HUES6 (cell line): ENCODE results near the gene RAB29.

ENCODE experiments used
- H3K27ac ChIP-seq: 2 replicates; pipeline ENCODE4 v1.7.0; 2013; ENCODE audit warnings: low read depth, mild to moderate bottlenecking, low read length, inconsistent platforms
- H3K27me3 ChIP-seq: 2 replicates; pipeline ENCODE4 v1.6.1; 2013; ENCODE audit warnings: low read length; ENCODE audit not compliant: control insufficient read depth, insufficient read depth
- H3K36me3 ChIP-seq: 2 replicates; pipeline ENCODE4 v1.6.1; 2013; ENCODE audit warnings: low read length; ENCODE audit not compliant: control insufficient read depth, insufficient read depth
- H3K4me1 ChIP-seq: 2 replicates; pipeline ENCODE4 v1.6.1; 2013; ENCODE audit warnings: low read length; ENCODE audit not compliant: control insufficient read depth, insufficient read depth
- H3K4me3 ChIP-seq: 2 replicates; pipeline ENCODE4 v1.5.1; 2013; ENCODE audit warnings: low read depth, low read length
- H3K9ac ChIP-seq: one replicate; pipeline ENCODE4 v1.6.1; 2013; ENCODE audit warnings: mild to moderate bottlenecking, low read length
- H3K9me3 ChIP-seq: 2 replicates; pipeline ENCODE4 v1.6.1; 2013; ENCODE audit warnings: low read depth, low read length; ENCODE audit not compliant: control insufficient read depth, insufficient read depth

The RAB29 gene

GRCh38 chr1:205780335-205780734 lies 5.1 kb upstream of the RAB29 start:
- no peak overlapping the region for H3K27ac ChIP-seq
- no peak overlapping the region for H3K4me3 ChIP-seq
- H3K4me1 ChIP-seq, result no peaks in the 10 kb centered on the region
- peaks cover 10% of the 10 kb centered on the region for H3K27me3 ChIP-seq
- no peak overlapping the region for H3K9ac ChIP-seq
- no peaks in the 10 kb centered on the region for H3K36me3 ChIP-seq
- H3K9me3 ChIP-seq, result peaks cover 7% of the 10 kb centered on the region; the same call in 1 of the 2 replicates

GRCh38 chr1:205777994-205778393 lies 2.7 kb upstream of the RAB29 start:
- H3K36me3 ChIP-seq, result no peaks in the 10 kb centered on the region

GRCh38 chr1:205775717-205776056 lies 405 bp upstream of the RAB29 start:
- peaks cover 7% of the 10 kb centered on the region; the same call in 1 of the 2 replicates for H3K9me3 ChIP-seq
- H3K4me3 ChIP-seq, result peak overlapping the region; percentile 86
- peaks cover 34% of the 10 kb centered on the region for H3K27me3 ChIP-seq
- no peaks in the 10 kb centered on the region for H3K36me3 ChIP-seq
- H3K27ac ChIP-seq, result no peak overlapping the region
- H3K9ac ChIP-seq, result no peak overlapping the region
- peaks cover 3% of the 10 kb centered on the region; the same call in 1 of the 2 replicates for H3K4me1 ChIP-seq

More at GRCh38 chr1:205777994-205778393, 2.7 kb upstream of the RAB29 start:
- Histone ChIP-seq H3K4me3 (no peak overlapping the region), H3K9ac (no peak overlapping the region), H3K9me3 (peaks cover 7% of the 10 kb centered on the region; the same call in 1 of the 2 replicates), H3K27me3 (peaks cover 27% of the 10 kb centered on the region), H3K27ac (no peak overlapping the region), H3K4me1 (peaks cover 3% of the 10 kb centered on the region; the same call in 1 of the 2 replicates)

GRCh38 chr1:205774198-205775014 lies 876 bp downstream of the RAB29 start:
- H3K27ac ChIP-seq, result no peak overlapping the region
- peak overlapping the region; percentile 37 for H3K9ac ChIP-seq
- peak overlapping the region; percentile 86 for H3K4me3 ChIP-seq
- H3K9me3 ChIP-seq, result peaks cover 7% of the 10 kb centered on the region; the same call in 1 of the 2 replicates
- H3K4me1 ChIP-seq, result peaks cover 3% of the 10 kb centered on the region; the same call in 1 of the 2 replicates
- peaks cover 34% of the 10 kb centered on the region for H3K27me3 ChIP-seq
- no peaks in the 10 kb centered on the region for H3K36me3 ChIP-seq

- H3K4me1 ChIP-seq, result peaks cover 3% of the 10 kb centered on the region; the same call in 1 of the 2 replicates
- no peak overlapping the region for H3K9ac ChIP-seq
- peaks cover 34% of the 10 kb centered on the region for H3K27me3 ChIP-seq
- no peak overlapping the region for H3K4me3 ChIP-seq
- no peaks in the 10 kb centered on the region for H3K36me3 ChIP-seq
- H3K27ac ChIP-seq, result no peak overlapping the region
- peaks cover 7% of the 10 kb centered on the region; the same call in 1 of the 2 replicates for H3K9me3 ChIP-seq
These were observed 2.7 kb downstream of the RAB29 start for GRCh38 chr1:205772607-205773032.

- no peaks in the 10 kb centered on the region for H3K36me3 ChIP-seq
- peaks cover 3% of the 10 kb centered on the region; the same call in 1 of the 2 replicates for H3K4me1 ChIP-seq
- no peak overlapping the region for H3K27ac ChIP-seq
- no peak overlapping the region for H3K9ac ChIP-seq
- H3K9me3 ChIP-seq, result no peaks in the 10 kb centered on the region
- H3K27me3 ChIP-seq, result peaks cover 26% of the 10 kb centered on the region
- no peak overlapping the region for H3K4me3 ChIP-seq
These were observed 4.7 kb downstream of the RAB29 start for GRCh38 chr1:205770618-205771017.

GRCh38 chr1:205769641-205770365 lies 5.5 kb downstream of the RAB29 start:
- H3K9me3 ChIP-seq, result no peaks in the 10 kb centered on the region
- peaks cover 20% of the 10 kb centered on the region for H3K27me3 ChIP-seq
- no peak overlapping the region for H3K27ac ChIP-seq
- H3K9ac ChIP-seq, result no peak overlapping the region
- H3K4me1 ChIP-seq, result peaks cover 3% of the 10 kb centered on the region; the same call in 1 of the 2 replicates
- H3K36me3 ChIP-seq, result no peaks in the 10 kb centered on the region
- H3K4me3 ChIP-seq, result no peak overlapping the region

GRCh38 chr1:205767248-205767647 lies 8.0 kb downstream of the RAB29 start:
- H3K9me3 ChIP-seq, result no peaks in the 10 kb centered on the region
- H3K27ac ChIP-seq, result no peak overlapping the region
- H3K9ac ChIP-seq, result no peak overlapping the region
- no peaks in the 10 kb centered on the region for H3K36me3 ChIP-seq
- H3K27me3 ChIP-seq, result peaks cover 2% of the 10 kb centered on the region; the same call in 1 of the 2 replicates
- no peak overlapping the region for H3K4me3 ChIP-seq
- H3K4me1 ChIP-seq, result no peaks in the 10 kb centered on the region

GRCh38 chr1:205766570-205766969 lies 8.7 kb downstream of the RAB29 start:
- Histone ChIP-seq H3K27ac (no peak overlapping the region), H3K4me1 (no peaks in the 10 kb centered on the region), H3K27me3 (no peaks in the 10 kb centered on the region), H3K36me3 (no peaks in the 10 kb centered on the region), H3K4me3 (no peak overlapping the region), H3K9ac (no peak overlapping the region), H3K9me3 (no peaks in the 10 kb centered on the region)

- Histone ChIP-seq H3K9ac (no peak overlapping the region), H3K27ac (no peak overlapping the region), H3K4me3 (no peak overlapping the region), H3K27me3 (no peaks in the 10 kb centered on the region), H3K36me3 (no peaks in the 10 kb centered on the region), H3K4me1 (no peaks in the 10 kb centered on the region), H3K9me3 (no peaks in the 10 kb centered on the region)
These were observed 9.2 kb downstream of the RAB29 start for GRCh38 chr1:205766038-205766437.

GRCh38 chr1:205764578-205764977 lies 10.7 kb downstream of the RAB29 start:
- Histone ChIP-seq H3K9ac (no peak overlapping the region), H3K36me3 (no peaks in the 10 kb centered on the region), H3K9me3 (no peaks in the 10 kb centered on the region), H3K4me1 (no peaks in the 10 kb centered on the region), H3K27ac (no peak overlapping the region), H3K4me3 (no peak overlapping the region), H3K27me3 (no peaks in the 10 kb centered on the region)
